Smooth muscle cell of the pulmonary artery (primary cell): ENCODE measurements around the gene CDC20B. TPM values are rescaled to one million over a fixed set of nuclear protein-coding genes. Genes with fewer than 3 reads are reported as not detected.

Experiments
- total RNA-seq: library from RNA; depleted of rRNA; stranded (reverse); fragments of >200 nt; gene quantifications from 2 replicates; pipeline ENCODE4 v1.2.3, GENCODE V29; 2014

Gene CDC20B, protein sequence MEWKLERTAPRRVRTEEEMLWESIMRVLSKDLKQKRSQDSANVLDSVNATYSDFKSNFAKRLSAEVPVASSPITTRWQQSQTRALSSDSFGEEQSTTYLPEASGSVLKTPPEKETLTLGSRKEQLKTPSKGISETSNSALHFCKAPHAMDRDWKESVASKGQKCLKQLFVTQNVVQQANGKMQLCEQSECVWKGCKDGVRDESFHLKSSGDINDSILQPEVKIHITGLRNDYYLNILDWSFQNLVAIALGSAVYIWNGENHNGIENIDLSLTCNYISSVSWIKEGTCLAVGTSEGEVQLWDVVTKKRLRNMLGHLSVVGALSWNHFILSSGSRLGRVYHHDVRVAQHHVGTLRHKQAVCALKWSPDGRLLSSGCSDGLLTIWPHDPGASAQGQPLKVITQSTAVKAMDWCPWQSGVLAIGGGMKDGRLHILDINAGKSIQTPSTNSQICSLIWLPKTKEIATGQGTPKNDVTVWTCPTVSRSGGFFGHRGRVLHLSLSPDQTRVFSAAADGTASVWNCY
- 0.07 TPM in 1 of 2 replicates, not detected in the other for total RNA-seq

DNA sequence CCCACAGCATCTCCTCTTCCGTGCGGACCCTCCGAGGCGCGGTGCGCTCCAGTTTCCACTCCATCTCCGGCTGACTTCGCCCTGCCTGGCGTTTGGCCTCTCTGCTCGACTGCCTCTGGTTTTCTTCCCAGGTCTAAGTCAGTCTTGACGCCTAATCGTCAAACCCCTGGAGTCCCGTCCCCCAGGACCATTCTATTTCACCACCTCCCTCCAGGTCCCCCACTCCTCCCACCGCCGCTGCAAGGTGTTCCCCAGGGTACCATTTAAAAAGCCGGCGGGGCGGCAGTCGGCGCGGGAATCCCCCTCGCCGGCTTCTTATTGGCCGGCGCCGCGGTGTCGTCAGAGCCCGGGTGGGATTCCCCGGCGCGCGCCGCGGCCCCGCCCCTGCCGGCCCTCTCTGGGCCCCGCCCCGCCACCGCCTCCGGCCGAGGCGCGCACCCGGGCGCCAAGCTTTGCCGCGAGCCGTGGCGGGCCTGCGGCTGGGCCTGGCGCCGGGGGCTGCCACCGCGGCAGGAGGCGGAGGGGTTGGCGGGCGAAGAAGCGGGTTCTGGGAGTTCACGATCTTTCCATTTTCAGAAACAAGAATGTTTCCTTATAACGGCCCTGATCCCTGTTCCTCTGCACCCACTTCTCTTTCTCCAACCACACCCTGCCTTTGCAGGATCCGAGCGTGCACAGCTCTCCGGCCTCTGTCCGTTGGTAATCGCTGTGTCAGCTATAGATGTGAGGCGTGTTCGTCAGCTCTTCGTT, at the start of gene CDC20B:
Gene CDC20B (minus strand): TSS at position 241 of the 750 bp plus-strand sequence. CDS start 177 bp downstream, at position 64.

GRCh38 chr5:55159763-55160492, 13.0 kb downstream of the CDC20B start, which contains the start of gene GPX8:
GPX8 (plus strand) TSS chr5:55160171; CDS start chr5:55160193, 22 bp downstream.

GRCh38 chr5:55102348-55102747, 70.6 kb downstream of the CDC20B start, which contains the start of gene GZMA:
GZMA (plus strand) TSS chr5:55102646; CDS start chr5:55102683, 37 bp downstream.

Other genes starting within 250 kb of the CDC20B start
- gene ESM1, start 187.6 kb downstream of the CDC20B start, total RNA-seq = 54.3 and 370 TPM in 2 replicates
- 0.07 and 0.13 TPM in 2 replicates for gene GZMK, start 148.9 kb downstream of the CDC20B start, total RNA-seq
- not detected in 2 replicates for gene GZMA, start 70.5 kb downstream of the CDC20B start, total RNA-seq
- 110 and 162 TPM in 2 replicates for gene GPX8, start 13.0 kb downstream of the CDC20B start, total RNA-seq
- gene MCIDAS, start 54.1 kb upstream of the CDC20B start, total RNA-seq = not detected in 2 replicates
- gene CCNO, start 60.4 kb upstream of the CDC20B start, total RNA-seq = 0.13 and 1.1 TPM in 2 replicates
- 32.1 and 38.8 TPM in 2 replicates for gene DHX29, start 134.5 kb upstream of the CDC20B start, total RNA-seq
- gene MTREX, start 134.8 kb upstream of the CDC20B start, total RNA-seq = 65.3 and 85.6 TPM in 2 replicates